WTC11 (cell line): Measurements from ENCODE around the gene ICA1. TPM values are rescaled to one million over a fixed set of nuclear protein-coding genes. Genes with fewer than 3 reads are reported as not detected.

ENCODE experiments used
- ATAC-seq: fragments of 200-7000 bp; cut with Tn5 transposase; 2 replicates; pipeline ENCODE4 v1.10.0; 2021; ENCODE audit warnings: mild to moderate bottlenecking, moderate library complexity
- CTCF ChIA-PET: fragments of 300-600 bp; sonication (Branson Sonifier 250); formaldehyde crosslinking; loops from one replicate; lab custom pipeline; 2021; ENCODE audit warnings: antibody characterized with exemption; lab: Charles Lee
- POLR2A ChIA-PET: fragments of 350-600 bp; sonication (Branson Sonifier 250); formaldehyde crosslinking; loops from one replicate; lab custom pipeline; 2021; ENCODE audit warnings: antibody characterized with exemption; lab: Charles Lee
- DNase-seq: peaks from one replicate; pipeline ENCODE4 v3.0.0; 2021; ENCODE audit warnings: low spot score
- H3K27ac Mint-ChIP-seq: 2 replicates; pipeline ENCODE4 v1.8.0; 2021; ENCODE audit warnings: mixed read lengths
- H3K27me3 Mint-ChIP-seq: 2 replicates; pipeline ENCODE4 v1.8.0; 2021; ENCODE audit warnings: low read depth, mild to moderate bottlenecking, moderate library complexity, mixed read lengths
- H3K36me3 Mint-ChIP-seq: 2 replicates; pipeline ENCODE4 v1.8.0; 2021; ENCODE audit warnings: mixed read lengths
- H3K4me1 Mint-ChIP-seq: 2 replicates; pipeline ENCODE4 v1.8.0; 2022; ENCODE audit warnings: mixed read lengths
- H3K4me3 Mint-ChIP-seq: 2 replicates; pipeline ENCODE4 v1.8.0; 2021; ENCODE audit warnings: mild to moderate bottlenecking, moderate library complexity, mixed read lengths
- H3K9me3 Mint-ChIP-seq: 2 replicates; pipeline ENCODE4 v1.8.0; 2021; ENCODE audit warnings: mixed read lengths
- ATF2 ChIP-seq: sonication (generic); formaldehyde crosslinking; IDR thresholded peaks from 2 replicates; pipeline ENCODE4 v1.8.1; 2022; ENCODE audit warnings: low read depth, missing genetic modification reagents, borderline replicate concordance
- E2F4 ChIP-seq: sonication (generic); formaldehyde crosslinking; IDR thresholded peaks from 2 replicates; pipeline ENCODE4 v1.8.1; 2022; ENCODE audit warnings: low read depth, mild to moderate bottlenecking, moderate library complexity, missing genetic modification reagents, borderline replicate concordance
- FOXJ3 ChIP-seq: sonication (generic); formaldehyde crosslinking; IDR thresholded peaks from 2 replicates; pipeline ENCODE4 v1.9.0; 2021; ENCODE audit warnings: missing genetic modification reagents, mild to moderate bottlenecking, borderline replicate concordance
- FOXK1 ChIP-seq: sonication (generic); formaldehyde crosslinking; IDR thresholded peaks from 2 replicates; pipeline ENCODE4 v1.8.0; 2022; ENCODE audit warnings: mild to moderate bottlenecking, moderate library complexity, missing genetic modification reagents
- HMGA2 ChIP-seq: fragments of 250-450 bp; sonication (Bioruptor Pico); IDR thresholded peaks from 2 replicates; pipeline ENCODE4 v1.4.0; 2021; ENCODE audit warnings: mild to moderate bottlenecking, moderate library complexity
- HMGXB4 ChIP-seq: sonication (generic); formaldehyde crosslinking; IDR thresholded peaks from 2 replicates; pipeline ENCODE4 v1.8.1; 2023; ENCODE audit warnings: mild to moderate bottlenecking, moderate library complexity, missing genetic modification reagents
- NFATC4 ChIP-seq: fragments of 250-450 bp; sonication (Bioruptor Pico); IDR thresholded peaks from 2 replicates; pipeline ENCODE4 v1.9.0; 2021; ENCODE audit warnings: mild to moderate bottlenecking
- NFE2L1 ChIP-seq: sonication (generic); formaldehyde crosslinking; IDR thresholded peaks from 2 replicates; pipeline ENCODE4 v1.8.1; 2023; ENCODE audit warnings: missing genetic modification reagents
- PRRX2 ChIP-seq: fragments of 250-450 bp; sonication (Bioruptor Pico); IDR thresholded peaks from 2 replicates; pipeline ENCODE4 v1.8.0; 2021; ENCODE audit warnings: mild to moderate bottlenecking
- RORB ChIP-seq: fragments of 250-450 bp; sonication (Bioruptor Pico); IDR thresholded peaks from 2 replicates; pipeline ENCODE4 v1.9.0; 2021; ENCODE audit warnings: mild to moderate bottlenecking
- SP1 ChIP-seq: sonication (generic); formaldehyde crosslinking; conservative IDR thresholded peaks from 2 replicates; pipeline ENCODE4 v1.8.1; 2022; ENCODE audit warnings: missing genetic modification reagents
- TEAD4 ChIP-seq: sonication (generic); formaldehyde crosslinking; IDR thresholded peaks from 2 replicates; pipeline ENCODE4 v1.8.0; 2022; ENCODE audit warnings: mild to moderate bottlenecking, missing genetic modification reagents
- ZBTB21 ChIP-seq: sonication (generic); formaldehyde crosslinking; IDR thresholded peaks from 2 replicates; pipeline ENCODE4 v1.8.1; 2023; ENCODE audit warnings: mild to moderate bottlenecking, missing genetic modification reagents, borderline replicate concordance
- ZNF396 ChIP-seq: fragments of 250-450 bp; sonication (Bioruptor Pico); IDR thresholded peaks from 2 replicates; pipeline ENCODE4 v1.8.0; 2021; ENCODE audit warnings: mild to moderate bottlenecking, moderate library complexity, borderline replicate concordance
- ZNF512 ChIP-seq: sonication (generic); formaldehyde crosslinking; IDR thresholded peaks from 2 replicates; pipeline ENCODE4 v1.8.1; 2022; ENCODE audit warnings: missing genetic modification reagents, borderline replicate concordance
- ZNF532 ChIP-seq: fragments of 250-450 bp; sonication (Bioruptor Pico); IDR thresholded peaks from 2 replicates; pipeline ENCODE4 v1.9.0; 2021; ENCODE audit warnings: mild to moderate bottlenecking, borderline replicate concordance
- ZSCAN18 ChIP-seq: fragments of 250-450 bp; sonication (Bioruptor Pico); IDR thresholded peaks from 2 replicates; pipeline ENCODE4 v2.1.2; 2022; ENCODE audit warnings: mild to moderate bottlenecking, moderate library complexity
- total RNA-seq: library from RNA; stranded (reverse); gene quantifications from 3 replicates; pipeline ENCODE4 v1.2.3, GENCODE V29; 2021

The ICA1 gene
- total RNA-seq, 1 experiment from 2014 or later: 31.2 TPM

DNA sequence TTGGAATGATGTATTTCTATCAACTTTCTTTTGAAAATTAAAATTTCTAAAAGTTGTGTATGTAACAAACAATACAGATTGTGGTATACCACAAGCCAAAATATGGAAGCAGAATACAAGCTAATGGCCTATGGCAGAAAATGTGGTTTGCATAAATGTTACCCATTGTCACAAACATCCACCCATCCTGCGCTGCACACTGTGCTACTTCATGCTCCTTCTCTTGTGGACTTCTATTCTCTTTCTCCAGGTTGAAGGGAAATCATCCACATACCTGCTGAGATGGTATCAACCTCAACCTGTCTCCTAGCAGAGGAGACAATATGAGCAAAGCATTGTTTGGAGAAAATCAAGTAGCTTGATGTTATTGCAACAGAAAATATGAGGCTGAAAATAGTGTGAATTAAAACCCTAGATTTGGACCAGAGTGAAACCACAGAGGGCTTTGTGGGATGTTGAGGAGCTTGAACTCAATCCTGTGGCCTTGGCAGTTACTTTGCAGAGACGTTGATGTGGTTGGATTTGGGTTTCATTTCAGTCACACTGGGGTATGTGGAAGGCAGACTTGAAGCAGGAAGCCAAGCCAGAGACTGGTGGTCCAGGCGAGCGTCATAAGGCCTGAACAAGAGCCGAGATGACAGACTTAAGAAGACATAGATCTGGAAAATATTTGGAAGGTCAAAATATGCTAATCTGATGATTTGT lies 63.8 kb downstream of the ICA1 start:
- no peak for ATAC-seq
- POLR2A ChIA-PET: no interaction called here
- H3K27ac Mint-ChIP-seq: 0 out of 2 replicates have a peak overlapping the region, but pooled peaks have one; percentile 1

More for the DNA sequence above, 63.8 kb downstream of the ICA1 start:
- Mint-ChIP-seq H3K36me3 (peaks cover 11% of the 10 kb centered on the region; the same call in 1 of the 2 replicates), H3K27me3 (no peaks in the 10 kb centered on the region), H3K4me1 (no peaks in the 10 kb centered on the region), H3K4me3 (no peak overlapping the region), H3K9me3 (no peaks in the 10 kb centered on the region)
- TF ChIP-seq HMGA2 (CRISPR knock-in tag): no peak
- TF ChIP-seq E2F4 (CRISPR knock-in tag): no peak
- no peak for TF ChIP-seq NFATC4 (CRISPR knock-in tag)
- TF ChIP-seq FOXK1: no peak
- no peak for TF ChIP-seq ATF2
- no peak for TF ChIP-seq ZSCAN18
- TF ChIP-seq ZNF532: no peak
- TF ChIP-seq HMGXB4 (CRISPR knock-in tag): no peak
- TF ChIP-seq ZNF396 (CRISPR knock-in tag): no peak
- TF ChIP-seq TEAD4: no peak
- no peak for TF ChIP-seq PRRX2 (CRISPR knock-in tag)
- no peak for TF ChIP-seq FOXJ3 (CRISPR knock-in tag)
- no peak for TF ChIP-seq ZNF512 (CRISPR knock-in tag)
- TF ChIP-seq SP1 (CRISPR knock-in tag): no peak
- no peak for TF ChIP-seq ZBTB21
- no peak for TF ChIP-seq NFE2L1 (CRISPR knock-in tag)
- TF ChIP-seq RORB (CRISPR knock-in tag): no peak
- DNase-seq: no peak
- CTCF ChIA-PET: no interaction called here
